NCI-H1694 treated with DMSO at 0.1 percent for 48 hours (cell line): ENCODE measurements around the gene LAMA2.

Experiments used
- DNase-seq: peaks from one replicate; lab custom pipeline; 2025; lab: John Stamatoyannopoulos, UW

Gene LAMA2, protein sequence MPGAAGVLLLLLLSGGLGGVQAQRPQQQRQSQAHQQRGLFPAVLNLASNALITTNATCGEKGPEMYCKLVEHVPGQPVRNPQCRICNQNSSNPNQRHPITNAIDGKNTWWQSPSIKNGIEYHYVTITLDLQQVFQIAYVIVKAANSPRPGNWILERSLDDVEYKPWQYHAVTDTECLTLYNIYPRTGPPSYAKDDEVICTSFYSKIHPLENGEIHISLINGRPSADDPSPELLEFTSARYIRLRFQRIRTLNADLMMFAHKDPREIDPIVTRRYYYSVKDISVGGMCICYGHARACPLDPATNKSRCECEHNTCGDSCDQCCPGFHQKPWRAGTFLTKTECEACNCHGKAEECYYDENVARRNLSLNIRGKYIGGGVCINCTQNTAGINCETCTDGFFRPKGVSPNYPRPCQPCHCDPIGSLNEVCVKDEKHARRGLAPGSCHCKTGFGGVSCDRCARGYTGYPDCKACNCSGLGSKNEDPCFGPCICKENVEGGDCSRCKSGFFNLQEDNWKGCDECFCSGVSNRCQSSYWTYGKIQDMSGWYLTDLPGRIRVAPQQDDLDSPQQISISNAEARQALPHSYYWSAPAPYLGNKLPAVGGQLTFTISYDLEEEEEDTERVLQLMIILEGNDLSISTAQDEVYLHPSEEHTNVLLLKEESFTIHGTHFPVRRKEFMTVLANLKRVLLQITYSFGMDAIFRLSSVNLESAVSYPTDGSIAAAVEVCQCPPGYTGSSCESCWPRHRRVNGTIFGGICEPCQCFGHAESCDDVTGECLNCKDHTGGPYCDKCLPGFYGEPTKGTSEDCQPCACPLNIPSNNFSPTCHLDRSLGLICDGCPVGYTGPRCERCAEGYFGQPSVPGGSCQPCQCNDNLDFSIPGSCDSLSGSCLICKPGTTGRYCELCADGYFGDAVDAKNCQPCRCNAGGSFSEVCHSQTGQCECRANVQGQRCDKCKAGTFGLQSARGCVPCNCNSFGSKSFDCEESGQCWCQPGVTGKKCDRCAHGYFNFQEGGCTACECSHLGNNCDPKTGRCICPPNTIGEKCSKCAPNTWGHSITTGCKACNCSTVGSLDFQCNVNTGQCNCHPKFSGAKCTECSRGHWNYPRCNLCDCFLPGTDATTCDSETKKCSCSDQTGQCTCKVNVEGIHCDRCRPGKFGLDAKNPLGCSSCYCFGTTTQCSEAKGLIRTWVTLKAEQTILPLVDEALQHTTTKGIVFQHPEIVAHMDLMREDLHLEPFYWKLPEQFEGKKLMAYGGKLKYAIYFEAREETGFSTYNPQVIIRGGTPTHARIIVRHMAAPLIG (N-terminal part only)

DNA sequence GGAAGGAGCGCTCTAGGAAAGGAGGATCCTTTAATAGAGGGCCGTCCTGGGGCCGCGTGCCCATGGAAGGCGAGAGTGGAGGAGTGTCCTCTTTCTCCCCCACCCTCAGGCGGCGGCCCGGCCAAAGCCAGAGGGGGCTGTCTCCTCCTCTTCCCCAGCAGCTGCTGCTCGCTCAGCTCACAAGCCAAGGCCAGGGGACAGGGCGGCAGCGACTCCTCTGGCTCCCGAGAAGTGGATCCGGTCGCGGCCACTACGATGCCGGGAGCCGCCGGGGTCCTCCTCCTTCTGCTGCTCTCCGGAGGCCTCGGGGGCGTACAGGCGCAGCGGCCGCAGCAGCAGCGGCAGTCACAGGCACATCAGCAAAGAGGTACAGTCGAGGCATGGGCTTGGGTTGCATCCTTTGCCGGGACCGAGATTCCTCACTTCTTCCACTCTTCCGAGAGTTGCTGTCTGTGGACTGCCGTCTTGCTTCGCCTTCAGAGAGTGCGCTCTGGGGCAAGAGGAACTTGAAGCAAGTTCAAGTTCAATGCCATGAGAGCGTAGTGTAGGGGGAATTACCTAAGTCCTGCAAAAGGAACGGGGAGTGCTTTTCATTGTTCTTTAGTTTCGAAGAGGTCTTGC lies at the start of gene LAMA2:
Gene LAMA2, plus strand, starts transcription at position 148 of the 621 bp plus-strand sequence. Its CDS starts 108 bp downstream, at position 256.
- DNase-seq: no peak

GRCh38 chr6:128836761-128837160 lies 46.2 kb upstream of the LAMA2 start:
- DNase-seq: no peak

GRCh38 chr6:128841518-128841917 lies 41.4 kb upstream of the LAMA2 start:
- no peak for DNase-seq

GRCh38 chr6:128844598-128844997 lies 38.3 kb upstream of the LAMA2 start:
- no peak for DNase-seq

GRCh38 chr6:128847431-128848210 lies 35.3 kb upstream of the LAMA2 start:
- no peak for DNase-seq

GRCh38 chr6:128848212-128848935 lies 34.6 kb upstream of the LAMA2 start:
- no peak for DNase-seq

GRCh38 chr6:128855581-128856085 lies 27.3 kb upstream of the LAMA2 start:
- DNase-seq: peak; percentile 76

GRCh38 chr6:128857806-128858205 lies 25.1 kb upstream of the LAMA2 start:
- no peak for DNase-seq

- DNase-seq: no peak
Observed at GRCh38 chr6:128860782-128861181, 22.2 kb upstream of the LAMA2 start.

- DNase-seq: no peak
Observed at GRCh38 chr6:128863983-128864382, 19.0 kb upstream of the LAMA2 start.

DNA sequence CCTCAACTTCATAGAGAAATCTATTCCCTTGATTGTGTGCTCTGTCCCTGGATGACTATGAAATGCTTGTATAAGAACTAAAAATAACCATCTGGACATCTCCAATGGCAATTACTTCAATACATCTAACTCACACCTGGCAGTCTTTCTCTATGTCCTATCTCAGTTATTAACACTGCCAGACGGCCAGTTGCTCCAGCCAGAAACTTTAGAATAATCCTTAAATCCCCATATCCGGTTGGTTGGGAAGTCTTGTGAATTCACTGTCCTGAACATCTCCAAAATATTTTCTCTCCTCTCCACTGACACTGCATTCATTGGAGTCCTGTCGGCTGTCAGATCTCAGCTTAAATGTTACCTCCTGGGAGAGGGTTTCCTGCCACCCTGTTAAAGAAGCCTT lies 12.2 kb upstream of the LAMA2 start:
- no peak for DNase-seq

DNA sequence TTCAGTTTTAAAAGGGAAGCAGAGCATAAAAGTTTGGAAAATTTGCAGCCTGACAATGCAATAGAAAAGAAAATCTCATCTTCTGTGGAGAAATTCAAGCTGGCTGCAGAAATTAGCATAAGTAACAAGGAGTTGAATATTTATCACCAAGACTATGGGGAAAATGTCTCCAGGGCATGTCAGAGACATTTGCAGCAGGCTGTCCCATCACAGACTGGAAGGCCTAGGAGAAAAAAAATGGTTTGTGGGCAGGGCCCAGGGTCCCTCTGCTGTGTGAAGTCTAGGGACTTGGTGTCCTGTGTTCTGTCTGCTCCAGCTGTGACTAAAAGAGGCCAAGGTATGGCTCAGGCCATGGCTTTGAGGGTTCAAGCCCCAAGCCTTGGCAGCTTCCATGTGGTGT lies 8.1 kb upstream of the LAMA2 start:
- no peak for DNase-seq

DNA sequence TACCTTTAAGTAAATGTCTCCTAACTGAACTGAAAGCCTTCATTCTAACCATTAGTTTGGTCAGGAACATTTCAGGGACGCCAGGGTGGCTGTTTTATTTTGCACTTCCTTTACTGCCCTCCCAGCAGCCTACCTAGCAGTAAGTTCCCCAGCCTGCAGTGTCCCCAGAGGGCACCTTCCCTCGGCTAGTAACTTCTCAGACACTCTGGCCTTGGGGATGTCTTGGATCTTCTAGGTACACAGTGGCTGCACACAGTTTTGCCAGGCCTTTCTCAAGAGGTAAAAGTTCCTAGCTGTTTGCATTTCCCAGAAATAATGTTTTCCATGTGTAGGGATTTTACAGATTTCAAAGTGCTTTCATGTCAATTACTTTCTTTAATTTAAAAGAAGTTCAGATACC lies 378 bp upstream of the LAMA2 start:
- no peak for DNase-seq

DNA sequence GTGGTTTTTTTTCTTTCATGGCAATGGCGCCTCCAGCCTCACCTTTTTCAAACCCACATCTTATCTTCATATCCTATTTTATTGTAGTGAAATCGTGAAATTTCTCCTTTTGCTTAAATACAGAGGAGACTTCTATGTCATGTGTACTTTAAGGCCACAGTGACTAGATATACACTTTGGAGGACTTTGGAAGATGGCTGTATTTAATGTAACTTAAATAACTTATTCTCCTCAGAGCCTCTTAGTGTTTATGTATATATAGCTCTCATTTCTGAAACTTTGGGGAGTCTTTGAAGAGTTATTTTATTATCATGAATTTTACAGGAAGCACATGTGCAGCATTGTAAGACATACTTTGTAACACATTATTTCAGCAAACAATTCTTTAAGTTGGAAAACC lies 968 bp downstream of the LAMA2 start:
- no peak for DNase-seq

- DNase-seq: no peak
Observed at GRCh38 chr6:128885381-128885780, 2.4 kb downstream of the LAMA2 start.

DNA sequence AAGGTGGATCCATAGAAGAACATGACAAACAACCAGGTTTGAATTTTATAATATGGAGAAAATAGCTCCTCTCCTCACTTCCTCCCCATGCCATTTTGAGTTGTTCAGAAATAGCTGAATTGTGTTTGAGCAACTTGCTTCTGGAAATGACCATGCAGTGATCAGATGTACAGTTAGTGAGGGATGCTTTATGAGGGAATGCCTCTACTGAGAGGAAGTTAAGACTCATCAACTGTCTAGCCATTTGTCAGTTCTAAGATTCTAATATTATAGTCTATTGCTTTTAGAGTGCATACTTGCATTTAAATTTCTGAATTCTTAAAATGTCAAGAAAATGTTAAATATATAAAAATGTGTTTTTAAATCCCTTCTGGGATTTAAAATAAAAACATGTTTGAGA lies 3.8 kb downstream of the LAMA2 start:
- no peak for DNase-seq

- no peak for DNase-seq
Observed at GRCh38 chr6:128888444-128889175, 5.7 kb downstream of the LAMA2 start.

- DNase-seq: no peak
Observed at GRCh38 chr6:128889870-128890269, 6.9 kb downstream of the LAMA2 start.

DNA sequence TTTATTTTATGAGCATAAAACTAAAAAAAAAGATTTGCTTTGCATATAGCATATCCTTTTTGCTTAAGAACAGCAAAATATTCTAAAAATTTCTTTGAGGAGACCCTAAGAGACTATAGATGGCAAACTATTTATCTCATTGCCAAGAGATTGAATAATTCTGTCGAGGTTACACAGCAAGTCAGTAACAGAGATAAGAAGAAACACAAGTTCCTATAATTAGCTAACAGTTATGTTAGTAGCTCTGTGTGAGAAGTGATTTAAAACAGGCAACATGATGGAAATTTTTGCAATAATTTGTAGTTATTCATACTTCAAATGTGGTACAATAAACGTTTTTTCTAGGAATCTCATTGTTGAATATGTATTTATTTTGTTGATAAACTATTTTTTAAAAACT lies 9.1 kb downstream of the LAMA2 start:
- no peak for DNase-seq
